ENCODE results near the gene ANXA6. TPM values are rescaled to one million over a fixed set of nuclear protein-coding genes. Genes with fewer than 3 reads are reported as not detected.

Gene ANXA6
- polyA plus RNA-seq, 1 of the 3 experiments (the other 2 are of a cell fraction), result 87.5 TPM

DNA sequence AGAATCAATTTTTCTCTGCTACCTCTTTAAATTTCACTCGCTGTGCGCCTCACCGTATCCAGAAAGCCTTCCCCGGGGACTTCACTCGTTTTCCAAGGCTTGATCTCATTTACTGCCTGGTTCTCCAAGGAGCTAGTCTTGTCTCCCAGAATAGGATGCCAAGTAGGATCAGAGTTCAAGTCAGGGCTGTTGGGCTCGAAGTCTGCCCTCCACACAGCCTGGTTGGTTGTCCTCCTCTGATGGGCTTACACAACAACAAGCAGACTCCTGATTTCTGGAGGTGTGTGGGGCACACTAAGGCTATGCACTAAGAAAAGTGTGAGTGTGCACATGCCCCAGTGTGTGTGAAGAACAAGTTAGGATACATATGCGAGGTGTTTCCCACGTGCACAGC, 62.7 kb downstream of the ANXA6 start:
- Histone ChIP-seq H3K4me1 (ENCODE audit: control insufficient read depth in 1 of 2, insufficient read depth in 2 of 2, low read depth in 1 of 2, low read length in 1 of 2) (peaks cover 12 to 23% of the 10 kb centered on the region in 2 experiments; a peak in 3 of 4 replicates), H3K4me2 (no peak overlapping the region), H3K4me3 (ENCODE audit: low read depth in 2 of 2, low read length in 1 of 2) (no peak overlapping the region), H3K36me3 (replicated peaks in 1 of 2; ENCODE audit: control insufficient read depth in 1 of 2, insufficient read depth in 2 of 2, low read length in 1 of 2) (no peaks in the 10 kb centered on the region), H3K79me2 (ENCODE audit: insufficient read depth) (no peaks in the 10 kb centered on the region), H3K27ac (ENCODE audit: low read depth in 2 of 2, low read length in 1 of 2) (no peak overlapping the region), H3K9ac (no peak overlapping the region), H2AFZ (ENCODE audit: low read depth) (no peak overlapping the region), H4K20me1 (ENCODE audit: insufficient read depth) (no peaks in the 10 kb centered on the region), H3K9me3 (no peaks in the 10 kb centered on the region), H3K27me3 (ENCODE audit: insufficient read depth) (no peaks in the 10 kb centered on the region), H3F3A (replicated peaks; ENCODE audit: insufficient read depth) (peaks cover 21% of the 10 kb centered on the region), H3K9me2 (no peaks in the 10 kb centered on the region)
- POLR2A ChIA-PET, result interaction anchor here (1.0 kb wide), 1 partner anchor 13 kb away, joined by 4 read pairs; no protein-coding TSS in a partner anchor
- WGBS (ENCODE audit: low lambda C conversion rate), result 90% methylated on average over 8 of the region's 8 CpGs
- DNase-seq, result no peak
- TF ChIP-seq RAD21 (IDR thresholded peaks at IDR 0.05; ENCODE audit: low read length) (no peak), FOXJ3 (CRISPR knock-in tag; IDR thresholded peaks at IDR 0.05) (no peak), TAF1 (IDR thresholded peaks at IDR 0.05; ENCODE audit: borderline replicate concordance, low read depth, low read length) (no peak), MEF2A (IDR thresholded peaks at IDR 0.05; ENCODE audit: borderline replicate concordance, low read depth) (no peak), EZH2phosphoT487 (IDR thresholded peaks at IDR 0.05; ENCODE audit: borderline replicate concordance, low read depth) (no peak), ELF1 (IDR thresholded peaks at IDR 0.05) (no peak), SIN3A (IDR thresholded peaks at IDR 0.05; ENCODE audit: borderline replicate concordance, low read depth, low read length) (no peak), SMC3 (IDR thresholded peaks at IDR 0.05; ENCODE audit: low read depth, low read length) (no peak), TCF12 (IDR thresholded peaks at IDR 0.05) (no peak), MXI1 (IDR thresholded peaks at IDR 0.05; ENCODE audit: low read depth, low read length) (no peak)
- TF ChIP-seq, protein P1, sequence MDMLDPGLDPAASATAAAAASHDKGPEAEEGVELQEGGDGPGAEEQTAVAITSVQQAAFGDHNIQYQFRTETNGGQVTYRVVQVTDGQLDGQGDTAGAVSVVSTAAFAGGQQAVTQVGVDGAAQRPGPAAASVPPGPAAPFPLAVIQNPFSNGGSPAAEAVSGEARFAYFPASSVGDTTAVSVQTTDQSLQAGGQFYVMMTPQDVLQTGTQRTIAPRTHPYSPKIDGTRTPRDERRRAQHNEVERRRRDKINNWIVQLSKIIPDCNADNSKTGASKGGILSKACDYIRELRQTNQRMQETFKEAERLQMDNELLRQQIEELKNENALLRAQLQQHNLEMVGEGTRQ (IDR thresholded peaks at IDR 0.05; ENCODE audit: borderline replicate concordance, low read depth, low read length), result no peak
- TF ChIP-seq, protein P2, sequence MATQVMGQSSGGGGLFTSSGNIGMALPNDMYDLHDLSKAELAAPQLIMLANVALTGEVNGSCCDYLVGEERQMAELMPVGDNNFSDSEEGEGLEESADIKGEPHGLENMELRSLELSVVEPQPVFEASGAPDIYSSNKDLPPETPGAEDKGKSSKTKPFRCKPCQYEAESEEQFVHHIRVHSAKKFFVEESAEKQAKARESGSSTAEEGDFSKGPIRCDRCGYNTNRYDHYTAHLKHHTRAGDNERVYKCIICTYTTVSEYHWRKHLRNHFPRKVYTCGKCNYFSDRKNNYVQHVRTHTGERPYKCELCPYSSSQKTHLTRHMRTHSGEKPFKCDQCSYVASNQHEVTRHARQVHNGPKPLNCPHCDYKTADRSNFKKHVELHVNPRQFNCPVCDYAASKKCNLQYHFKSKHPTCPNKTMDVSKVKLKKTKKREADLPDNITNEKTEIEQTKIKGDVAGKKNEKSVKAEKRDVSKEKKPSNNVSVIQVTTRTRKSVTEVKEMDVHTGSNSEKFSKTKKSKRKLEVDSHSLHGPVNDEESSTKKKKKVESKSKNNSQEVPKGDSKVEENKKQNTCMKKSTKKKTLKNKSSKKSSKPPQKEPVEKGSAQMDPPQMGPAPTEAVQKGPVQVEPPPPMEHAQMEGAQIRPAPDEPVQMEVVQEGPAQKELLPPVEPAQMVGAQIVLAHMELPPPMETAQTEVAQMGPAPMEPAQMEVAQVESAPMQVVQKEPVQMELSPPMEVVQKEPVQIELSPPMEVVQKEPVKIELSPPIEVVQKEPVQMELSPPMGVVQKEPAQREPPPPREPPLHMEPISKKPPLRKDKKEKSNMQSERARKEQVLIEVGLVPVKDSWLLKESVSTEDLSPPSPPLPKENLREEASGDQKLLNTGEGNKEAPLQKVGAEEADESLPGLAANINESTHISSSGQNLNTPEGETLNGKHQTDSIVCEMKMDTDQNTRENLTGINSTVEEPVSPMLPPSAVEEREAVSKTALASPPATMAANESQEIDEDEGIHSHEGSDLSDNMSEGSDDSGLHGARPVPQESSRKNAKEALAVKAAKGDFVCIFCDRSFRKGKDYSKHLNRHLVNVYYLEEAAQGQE (IDR thresholded peaks at IDR 0.05; ENCODE audit: low read depth, low read length), result no peak
- TF ChIP-seq, protein P3, sequence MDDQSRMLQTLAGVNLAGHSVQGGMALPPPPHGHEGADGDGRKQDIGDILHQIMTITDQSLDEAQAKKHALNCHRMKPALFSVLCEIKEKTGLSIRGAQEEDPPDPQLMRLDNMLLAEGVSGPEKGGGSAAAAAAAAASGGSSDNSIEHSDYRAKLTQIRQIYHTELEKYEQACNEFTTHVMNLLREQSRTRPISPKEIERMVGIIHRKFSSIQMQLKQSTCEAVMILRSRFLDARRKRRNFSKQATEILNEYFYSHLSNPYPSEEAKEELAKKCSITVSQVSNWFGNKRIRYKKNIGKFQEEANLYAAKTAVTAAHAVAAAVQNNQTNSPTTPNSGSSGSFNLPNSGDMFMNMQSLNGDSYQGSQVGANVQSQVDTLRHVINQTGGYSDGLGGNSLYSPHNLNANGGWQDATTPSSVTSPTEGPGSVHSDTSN (IDR thresholded peaks at IDR 0.05), result no peak
- CTCF ChIA-PET, result interaction anchor here (1.0 to 2.0 kb wide), 2 partner anchors 13 to 21 kb away, joined by 3 to 19 read pairs; no protein-coding TSS in a partner anchor

All from SK-N-SH (cell line).